ENCODE results near the gene NR3C1.

- no peak for TF ChIP-seq CTCF (IDR thresholded peaks at IDR 0.05)
- TF ChIP-seq POLR2AphosphoS5 (IDR thresholded peaks at IDR 0.05; ENCODE audit: insufficient read depth in 1 of 2, low read depth in 1 of 2), result no peak
These were observed 6.0 kb downstream of the NR3C1 start for GRCh38 chr5:143397302-143398052.
